Gastroesophageal sphincter (tissue), 4 donors: Measurements from ENCODE around the gene SLC23A2. TPM values are rescaled to one million over a fixed set of nuclear protein-coding genes. Genes with fewer than 3 reads are reported as not detected.
A peak's percentile ranks its signal among the peaks of the same experiment; 100 is the strongest.

Experiments
- ATAC-seq: fragments of 150-250 bp; one replicate; pipeline ENCODE4 v1.9.1; 2016; ENCODE audit warnings: mild to moderate bottlenecking, moderate library complexity
- H3K27ac ChIP-seq, 4 donors: fragments of 200-600 bp; sonication (generic) in 3 of 4; 1 replicate in 3 of 4; 2 replicates in 1 of 4; pipeline ENCODE4 v1.5.1; 2016 to 2019
- H3K27me3 ChIP-seq: fragments of 200-600 bp; sonication (generic); one replicate; pipeline ENCODE4 v1.5.1; 2019
- H3K36me3 ChIP-seq, 2 donors: fragments of 200-600 bp; sonication (generic); one replicate each; pipeline ENCODE4 v1.5.1; 2019; ENCODE audit warnings: control low read depth in 1 of 2
- H3K4me1 ChIP-seq, 3 donors: fragments of 200-600 bp; sonication (generic); 1 replicate in 2 of 3; 2 replicates in 1 of 3; pipeline ENCODE4 v1.5.1; 2016 to 2019; ENCODE audit warnings: control low read depth in 2 of 3
- H3K4me3 ChIP-seq, 2 donors: fragments of 200-600 bp; sonication (generic); one replicate each; pipeline ENCODE4 v1.5.1; 2019; ENCODE audit warnings: mild to moderate bottlenecking in 1 of 2, moderate library complexity in 1 of 2
- H3K9me3 ChIP-seq, 3 donors: fragments of 200-600 bp; sonication (generic); one replicate each; pipeline ENCODE4 v1.5.1; 2017 to 2019; ENCODE audit warnings: control low read depth in 2 of 3
- EP300 ChIP-seq: sonication (generic); formaldehyde crosslinking; IDR thresholded peaks from one replicate; pipeline ENCODE4 v1.6.1; 2017; ENCODE audit warnings: antibody characterized with exemption, mild to moderate bottlenecking
- POLR2A ChIP-seq, 2 donors: fragments of 450-650 bp; IDR thresholded peaks; one replicate each; pipeline ENCODE4 v1.6.1; 2017; ENCODE audit warnings: antibody characterized with exemption in 2 of 2, mild to moderate bottlenecking in 2 of 2, moderate library complexity in 1 of 2
- POLR2AphosphoS5 ChIP-seq: sonication (generic); formaldehyde crosslinking; IDR thresholded peaks from one replicate; pipeline ENCODE4 v1.6.1; 2017; ENCODE audit warnings: antibody characterized with exemption
- WGBS, 2 donors: methylation state at CpG; one replicate each; pipeline ENCODE4 v1.1.5; 2018; ENCODE audit warnings: low coverage in 1 of 2; 5-methylcytosine and 5-hydroxymethylcytosine counted together
- total RNA-seq, 4 donors: library from RNA; depleted of rRNA; stranded (reverse); fragments of >200 nt; gene quantifications; one replicate each; pipeline ENCODE4 v1.1.0, GENCODE V29; 2016
- TF ChIP-seq, protein P1 (sequence below), 4 experiments: fragments of 200-600 bp in 2 of 4; fragments of 450-650 bp in 2 of 4; sonication (generic) in 1 of 4; IDR thresholded peaks; one replicate each; pipeline ENCODE4 v1.5.1; 2017 to 2019; ENCODE audit warnings: antibody characterized with exemption in 4 of 4, mild to moderate bottlenecking in 2 of 4, moderate library complexity in 2 of 4

SLC23A2 gene
- total RNA-seq, 4 donors from 2014 or later, result 11.5 to 19.1 (median 15.1) TPM

DNA sequence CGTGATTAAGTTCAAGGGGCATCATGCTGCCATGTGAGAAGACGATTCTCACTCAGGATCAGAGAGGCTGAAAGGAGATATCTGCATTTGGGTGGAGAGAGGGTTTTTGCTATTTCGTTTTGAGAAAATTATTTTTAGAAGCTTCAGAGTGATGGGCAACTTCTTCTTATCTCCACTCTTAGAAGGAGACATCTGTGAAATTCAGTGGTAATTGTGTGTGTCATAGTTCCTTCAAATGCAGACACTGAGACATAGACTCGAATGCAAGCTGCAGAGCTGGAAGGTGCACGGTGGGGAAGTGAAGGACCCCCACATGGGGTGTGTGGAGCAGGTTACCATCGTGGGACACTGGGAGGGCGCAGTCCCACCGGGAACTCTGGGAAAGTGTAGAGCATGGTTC, 162.8 kb downstream of the SLC23A2 start:
- no peak for ATAC-seq
- Histone ChIP-seq H3K4me1 (peaks cover 0 to 24% (median 0%) of the 10 kb centered on the region in 3 donors), H3K9me3 (no peaks in the 10 kb centered on the region), H3K36me3 (no peaks in the 10 kb centered on the region), H3K27me3 (no peaks in the 10 kb centered on the region), H3K27ac (no peak overlapping the region), H3K4me3 (no peak overlapping the region)
- TF ChIP-seq EP300 (no peak), POLR2AphosphoS5 (no peak), POLR2A (IDR thresholded peaks at IDR 0.05) (no peak)
- TF ChIP-seq, protein P1, sequence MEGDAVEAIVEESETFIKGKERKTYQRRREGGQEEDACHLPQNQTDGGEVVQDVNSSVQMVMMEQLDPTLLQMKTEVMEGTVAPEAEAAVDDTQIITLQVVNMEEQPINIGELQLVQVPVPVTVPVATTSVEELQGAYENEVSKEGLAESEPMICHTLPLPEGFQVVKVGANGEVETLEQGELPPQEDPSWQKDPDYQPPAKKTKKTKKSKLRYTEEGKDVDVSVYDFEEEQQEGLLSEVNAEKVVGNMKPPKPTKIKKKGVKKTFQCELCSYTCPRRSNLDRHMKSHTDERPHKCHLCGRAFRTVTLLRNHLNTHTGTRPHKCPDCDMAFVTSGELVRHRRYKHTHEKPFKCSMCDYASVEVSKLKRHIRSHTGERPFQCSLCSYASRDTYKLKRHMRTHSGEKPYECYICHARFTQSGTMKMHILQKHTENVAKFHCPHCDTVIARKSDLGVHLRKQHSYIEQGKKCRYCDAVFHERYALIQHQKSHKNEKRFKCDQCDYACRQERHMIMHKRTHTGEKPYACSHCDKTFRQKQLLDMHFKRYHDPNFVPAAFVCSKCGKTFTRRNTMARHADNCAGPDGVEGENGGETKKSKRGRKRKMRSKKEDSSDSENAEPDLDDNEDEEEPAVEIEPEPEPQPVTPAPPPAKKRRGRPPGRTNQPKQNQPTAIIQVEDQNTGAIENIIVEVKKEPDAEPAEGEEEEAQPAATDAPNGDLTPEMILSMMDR (IDR thresholded peaks at IDR 0.05), result no peak
- 70 to 71% methylated on average over 3 of the region's 8 CpGs for WGBS, 2 donors

GRCh38 chr20:4837760-4838159, 163.6 kb downstream of the SLC23A2 start:
- H3K27ac ChIP-seq, result no peak overlapping the region
- H3K36me3 ChIP-seq, result no peaks in the 10 kb centered on the region
- TF ChIP-seq, protein P1 (IDR thresholded peaks at IDR 0.05), result no peak
- TF ChIP-seq EP300 (no peak), POLR2AphosphoS5 (no peak), POLR2A (IDR thresholded peaks at IDR 0.05) (no peak)
- H3K9me3 ChIP-seq, result no peaks in the 10 kb centered on the region
- H3K4me3 ChIP-seq, result no peak overlapping the region
- no peak for ATAC-seq
- WGBS, 2 donors, result 80 to 86% methylated on average over 2 of the region's 2 CpGs
- no peaks in the 10 kb centered on the region for H3K27me3 ChIP-seq
- H3K4me1 ChIP-seq, result peaks cover 0 to 24% (median 0%) of the 10 kb centered on the region in 3 donors

GRCh38 chr20:4836935-4837334, 164.4 kb downstream of the SLC23A2 start:
- H3K27me3 ChIP-seq, result no peaks in the 10 kb centered on the region
- no peak for TF ChIP-seq EP300
- TF ChIP-seq, protein P1 (IDR thresholded peaks at IDR 0.05), result no peak
- TF ChIP-seq POLR2AphosphoS5, result no peak
- TF ChIP-seq POLR2A (IDR thresholded peaks at IDR 0.05), result no peak
- WGBS, 2 donors, result 28 to 38% methylated on average over 3 to 4 of the region's 4 CpGs
- H3K36me3 ChIP-seq, result no peaks in the 10 kb centered on the region
- no peak overlapping the region for H3K4me3 ChIP-seq
- H3K27ac ChIP-seq, result peak overlapping the region in 2 of 4 donors; percentile 53 to 60
- no peaks in the 10 kb centered on the region for H3K9me3 ChIP-seq
- ATAC-seq, result peak; percentile 67
- H3K4me1 ChIP-seq, result peaks cover 0 to 24% (median 0%) of the 10 kb centered on the region in 3 donors

DNA sequence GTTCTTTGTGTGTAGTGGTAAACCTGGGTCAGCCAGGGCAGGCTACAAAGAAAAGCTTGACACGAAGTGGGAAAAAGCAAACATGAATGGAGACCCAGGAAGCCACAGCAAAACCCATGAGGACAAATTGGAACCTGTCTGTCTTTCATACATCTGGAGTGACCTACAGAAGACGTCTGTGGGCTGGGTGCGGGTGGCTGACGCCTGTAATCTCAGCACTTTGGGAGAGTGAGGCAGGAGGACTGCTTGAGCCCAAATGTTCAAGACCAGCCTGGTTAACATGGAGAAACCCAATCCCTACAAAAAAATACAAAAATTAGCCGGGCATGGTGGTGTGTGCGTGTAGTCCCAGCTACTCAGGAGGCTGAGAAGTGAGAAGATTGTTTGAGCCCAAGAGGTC, 164.8 kb downstream of the SLC23A2 start:
- ATAC-seq, result no peak
- TF ChIP-seq EP300, result no peak
- no peak for TF ChIP-seq POLR2A (IDR thresholded peaks at IDR 0.05)
- TF ChIP-seq, protein P1 (IDR thresholded peaks at IDR 0.05), result no peak
- no peak for TF ChIP-seq POLR2AphosphoS5
- no peaks in the 10 kb centered on the region for H3K27me3 ChIP-seq
- no peak overlapping the region for H3K4me3 ChIP-seq
- H3K4me1 ChIP-seq, result peaks cover 0 to 24% (median 0%) of the 10 kb centered on the region in 3 donors
- no peaks in the 10 kb centered on the region for H3K36me3 ChIP-seq
- 58 to 88% methylated on average over 4 to 5 of the region's 6 CpGs for WGBS, 2 donors
- H3K27ac ChIP-seq, result peak overlapping the region in 2 of 4 donors; percentile 53 to 60
- no peaks in the 10 kb centered on the region for H3K9me3 ChIP-seq
